NCI-H2171 treated with DMSO at 0.1 percent for 48 hours (cell line): ENCODE results near the gene MUSTN1.

Experiments
- DNase-seq: peaks from one replicate; lab custom pipeline; 2025; lab: John Stamatoyannopoulos, UW

Gene MUSTN1

DNA sequence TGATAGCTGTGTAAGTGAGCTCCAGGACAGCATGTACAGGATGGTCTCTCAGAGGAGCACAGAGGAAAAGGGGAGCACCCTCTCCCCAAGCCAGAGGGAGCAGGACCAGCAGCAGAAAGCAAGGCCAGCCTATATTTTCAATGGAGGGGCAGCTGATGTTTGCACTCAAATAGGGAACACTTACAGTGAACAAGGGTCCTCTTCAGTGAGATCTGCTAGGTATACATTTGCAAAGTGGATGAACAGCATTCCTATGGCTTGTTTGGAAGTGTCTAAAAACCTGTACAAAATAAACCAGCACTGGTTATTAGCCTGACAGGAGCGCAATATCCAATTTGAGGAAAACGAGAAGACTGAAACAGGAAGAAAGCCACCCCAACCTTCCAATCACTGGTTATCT is 17.6 kb upstream of the MUSTN1 start:
- DNase-seq: no peak

- peak; percentile 30 for DNase-seq
Measured at GRCh38 chr3:52851348-52851747, 16.5 kb upstream of the MUSTN1 start.

- DNase-seq: no peak
Measured at GRCh38 chr3:52849656-52850055, 14.8 kb upstream of the MUSTN1 start.

DNA sequence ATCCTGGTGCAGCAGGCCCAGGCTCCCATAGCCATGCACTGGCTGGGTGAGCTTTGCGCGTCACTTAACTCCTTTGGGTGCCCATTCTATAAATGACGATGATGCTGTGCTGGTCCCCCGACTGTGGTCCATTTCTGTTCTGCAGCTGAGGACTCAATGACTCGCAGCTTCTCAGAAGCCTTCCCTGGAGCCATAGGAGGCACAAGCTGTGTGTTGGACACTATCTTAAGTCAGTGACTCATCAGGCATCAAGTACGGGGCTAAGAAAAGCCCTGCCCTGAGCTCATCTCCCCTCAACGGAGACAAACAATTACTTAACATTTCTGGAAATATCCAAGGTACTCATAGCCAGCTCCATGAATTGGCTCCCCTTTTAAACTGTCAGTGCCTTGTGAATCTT is 13.8 kb upstream of the MUSTN1 start:
- DNase-seq: no peak

GRCh38 chr3:52847726-52848125 is 12.9 kb upstream of the MUSTN1 start:
- DNase-seq: no peak

DNA sequence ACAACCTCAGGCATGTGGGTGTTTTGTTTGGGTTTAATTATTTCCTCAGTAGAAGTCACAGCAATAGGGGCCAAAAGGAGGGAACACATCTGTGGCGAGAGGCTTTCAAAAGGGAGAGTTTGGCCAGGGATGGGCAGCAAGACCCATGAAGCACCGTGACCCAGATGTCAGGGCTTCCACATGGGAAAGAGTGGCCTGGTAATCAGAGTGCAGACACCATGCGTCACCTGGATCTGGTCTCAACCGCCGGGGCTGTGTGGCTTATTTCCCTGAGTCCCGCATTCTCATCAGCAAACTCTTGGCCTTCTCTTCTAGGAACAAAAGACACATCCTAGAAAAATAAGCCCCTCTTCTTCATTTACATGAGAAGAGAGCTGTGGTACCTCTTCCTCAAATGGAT is 12.4 kb upstream of the MUSTN1 start:
- DNase-seq: no peak

GRCh38 chr3:52846432-52846965 is 11.7 kb upstream of the MUSTN1 start:
- DNase-seq: peak; percentile 55

- no peak for DNase-seq
Measured at GRCh38 chr3:52845691-52846431, 11.0 kb upstream of the MUSTN1 start.

GRCh38 chr3:52845157-52845556 is 10.3 kb upstream of the MUSTN1 start:
- no peak for DNase-seq

DNA sequence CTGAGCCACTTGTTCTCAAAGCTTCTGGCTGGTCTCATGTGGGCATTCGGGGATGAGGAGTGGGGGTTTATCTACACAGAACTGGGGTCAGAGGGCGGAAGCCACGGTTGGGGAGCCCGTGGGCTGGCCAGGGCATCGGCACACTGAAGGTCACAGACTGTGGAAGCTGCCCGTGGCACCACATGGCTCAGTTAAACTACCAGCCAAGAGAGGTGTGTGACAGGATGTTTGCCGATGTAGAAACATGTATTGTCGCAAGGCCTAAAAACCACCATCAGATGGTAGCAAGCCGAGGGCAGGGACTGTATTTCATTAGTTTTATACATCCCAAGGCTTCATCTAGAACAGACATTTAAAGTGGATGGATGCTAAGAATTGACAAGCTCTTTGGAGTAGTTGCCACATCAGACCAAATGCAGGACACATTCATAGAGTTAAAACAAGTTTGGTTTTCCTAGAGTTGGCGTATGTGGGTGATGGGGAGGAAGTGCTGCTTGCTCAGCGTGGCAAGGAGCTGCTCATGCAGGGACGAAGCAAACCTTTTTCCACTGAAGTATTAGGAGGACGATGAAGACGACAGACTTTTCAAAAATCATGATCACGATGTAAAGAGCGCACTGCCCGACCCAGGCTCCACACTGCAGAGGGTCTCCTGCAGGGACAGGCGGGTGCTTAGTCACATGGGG is 9.6 kb upstream of the MUSTN1 start:
- DNase-seq: no peak

GRCh38 chr3:52843881-52844280 is 9.1 kb upstream of the MUSTN1 start:
- DNase-seq: no peak

- no peak for DNase-seq
Measured at GRCh38 chr3:52843108-52843865, 8.5 kb upstream of the MUSTN1 start.

DNA sequence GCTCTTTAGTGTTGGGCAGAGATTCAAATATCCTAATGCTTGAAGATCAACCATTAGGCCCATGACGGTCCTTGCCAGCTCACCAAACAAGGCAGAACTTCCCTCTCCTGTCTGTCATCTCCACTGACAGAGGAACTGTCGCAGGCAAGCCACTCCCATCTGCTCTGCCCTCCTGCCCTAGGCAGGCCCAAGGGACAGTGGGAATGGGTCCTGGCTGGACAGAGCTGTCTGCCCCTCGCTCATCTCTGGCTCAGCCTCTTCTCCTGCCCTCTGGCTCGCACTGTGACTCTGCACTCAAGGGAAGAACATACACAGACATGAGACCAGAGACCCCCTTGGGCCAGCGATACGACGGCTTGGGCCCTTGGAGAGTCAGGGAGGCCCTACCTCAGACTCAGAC is 7.6 kb upstream of the MUSTN1 start:
- DNase-seq: no peak

GRCh38 chr3:52841981-52842340 is 7.1 kb upstream of the MUSTN1 start:
- DNase-seq: no peak

GRCh38 chr3:52841211-52841980 is 6.6 kb upstream of the MUSTN1 start:
- no peak for DNase-seq

- no peak for DNase-seq
Measured at GRCh38 chr3:52839892-52840545, 5.2 kb upstream of the MUSTN1 start.

DNA sequence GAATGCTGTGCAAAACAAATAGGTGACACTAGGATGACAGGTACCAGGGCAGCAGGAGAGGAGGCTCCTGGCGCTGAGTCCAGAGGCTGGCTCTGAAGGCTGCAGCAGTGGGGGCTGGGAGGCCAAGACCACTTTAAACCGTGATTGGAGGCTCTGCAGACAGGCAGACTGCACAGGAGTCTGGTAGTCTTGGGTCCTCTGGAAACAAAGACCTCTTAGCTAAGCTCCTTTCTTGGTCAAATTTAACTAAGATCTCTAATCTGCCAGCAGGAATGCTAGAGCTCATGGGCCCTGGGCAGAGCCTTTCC is 4.4 kb upstream of the MUSTN1 start:
- DNase-seq: no peak

GRCh38 chr3:52838561-52839267 is 3.9 kb upstream of the MUSTN1 start:
- DNase-seq: no peak

- no peak for DNase-seq
Measured at GRCh38 chr3:52836986-52837385, 2.2 kb upstream of the MUSTN1 start.

- no peak for DNase-seq
Measured at GRCh38 chr3:52836471-52836845, 1.6 kb upstream of the MUSTN1 start.
